Ureter (tissue), 1 donor: ENCODE data around the gene OSBPL3. TPM values are rescaled to one million over a fixed set of nuclear protein-coding genes. Genes with fewer than 3 reads are reported as not detected.
"Not testable (repeated sequence)": the region's sequence is repeated elsewhere in the genome, so short reads cannot be mapped to it uniquely, and the experiment has no call there.

Source experiments
- DNase-seq: peaks from one replicate; pipeline ENCODE4 v3.0.0-alpha.2; 2020; ENCODE audit warnings: low spot score
- total RNA-seq: library from RNA; stranded (reverse); gene quantifications from one replicate; pipeline ENCODE4 v1.2.4, GENCODE V29; 2023
- donor health status: DM: yes; HTN: yes; CAD: no.

The OSBPL3 gene
- total RNA-seq, 1 donor from 2014 or later = 49.7 TPM

DNA sequence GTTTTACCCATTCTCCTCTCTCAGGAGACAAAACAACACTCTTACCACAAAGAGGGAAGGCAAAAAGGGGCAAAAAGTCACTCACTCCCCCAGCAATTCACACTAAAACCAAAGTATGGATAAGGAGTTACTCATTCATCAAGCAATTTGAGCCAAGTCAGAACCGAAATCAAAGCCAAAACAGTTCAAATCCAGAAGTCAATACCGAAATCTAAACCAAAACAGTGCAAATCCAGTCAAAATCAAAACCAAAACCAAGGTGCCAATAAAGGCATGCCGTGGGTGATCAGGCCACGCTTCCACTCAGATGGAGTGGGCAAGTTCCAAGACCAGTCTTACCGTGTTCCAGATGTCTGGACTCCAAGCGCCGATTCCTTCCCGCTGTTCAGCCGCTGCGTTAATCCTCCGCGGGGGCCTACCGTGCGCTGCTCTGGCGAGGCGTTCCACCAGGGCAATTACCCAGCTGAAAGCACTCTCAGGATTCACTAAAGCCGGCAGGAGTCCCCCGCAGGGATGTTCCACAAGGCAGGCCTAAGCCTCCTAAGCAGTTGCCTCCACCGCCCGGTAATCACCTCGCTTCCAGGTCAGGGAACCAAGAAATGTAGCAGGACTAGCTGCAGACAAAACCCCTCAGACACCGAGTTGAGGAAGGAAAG is 185.1 kb downstream of the OSBPL3 start:
- not testable (repeated sequence) for DNase-seq

DNA sequence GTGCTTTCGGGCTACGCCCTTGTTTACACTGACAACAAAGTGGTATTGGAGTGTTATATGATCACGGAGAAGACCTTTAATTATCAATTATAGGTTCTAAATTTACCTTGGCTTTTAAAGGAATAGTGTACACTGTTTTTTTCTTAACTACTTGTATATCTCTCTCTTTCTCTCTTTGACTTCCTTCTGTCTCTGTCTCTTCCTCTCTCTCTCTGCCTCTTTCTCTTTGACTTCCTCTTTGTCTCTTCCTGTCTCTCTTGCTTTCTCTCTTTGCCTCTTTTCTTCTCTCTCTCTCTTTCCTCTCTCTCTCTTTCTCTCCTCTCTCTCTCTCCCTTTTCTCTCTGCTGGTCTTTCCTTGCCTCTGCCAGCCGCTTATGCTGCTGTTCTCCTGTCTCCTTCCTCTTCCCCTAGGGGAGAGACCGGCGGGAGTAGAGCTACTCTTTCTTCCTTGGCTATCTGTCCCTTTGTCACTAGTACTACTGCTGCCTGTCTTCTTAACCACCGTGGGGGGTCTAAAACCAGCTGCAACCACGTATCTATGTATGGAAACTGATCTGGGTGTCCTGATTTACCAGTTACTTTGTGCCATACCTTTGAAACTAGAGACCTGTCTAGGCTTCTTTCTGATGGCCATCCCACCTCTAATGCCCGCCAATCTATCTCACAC is 185.9 kb downstream of the OSBPL3 start:
- no peak for DNase-seq

DNA sequence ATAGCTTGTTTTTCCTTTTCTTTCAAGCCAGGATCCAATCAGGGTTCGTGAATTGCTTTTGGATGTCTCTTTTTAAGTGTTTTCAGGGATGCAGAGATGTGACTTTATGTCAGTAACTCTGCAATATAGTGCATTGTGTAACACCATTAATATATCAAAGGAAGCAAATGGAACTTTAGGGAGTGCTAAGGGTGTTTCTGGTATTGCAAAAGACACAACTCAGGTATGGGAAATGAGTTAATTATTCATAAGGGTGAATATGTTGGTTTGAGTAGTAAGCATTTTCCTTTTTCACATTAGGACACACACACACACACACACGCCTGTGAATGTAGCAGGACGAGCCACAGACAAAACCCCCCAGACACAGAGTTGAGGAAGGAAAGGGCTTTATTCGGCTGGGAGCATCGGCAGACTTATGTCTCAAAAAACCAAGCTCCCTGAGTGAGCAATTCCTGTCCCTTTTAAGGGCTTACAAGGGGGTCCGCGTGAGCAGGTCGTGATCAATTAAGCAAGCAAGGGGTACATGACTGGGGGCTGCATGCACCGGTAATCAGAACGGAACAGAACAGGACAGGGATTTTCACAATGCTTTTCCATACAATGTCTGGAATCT is 190.9 kb downstream of the OSBPL3 start:
- no peak for DNase-seq

DNA sequence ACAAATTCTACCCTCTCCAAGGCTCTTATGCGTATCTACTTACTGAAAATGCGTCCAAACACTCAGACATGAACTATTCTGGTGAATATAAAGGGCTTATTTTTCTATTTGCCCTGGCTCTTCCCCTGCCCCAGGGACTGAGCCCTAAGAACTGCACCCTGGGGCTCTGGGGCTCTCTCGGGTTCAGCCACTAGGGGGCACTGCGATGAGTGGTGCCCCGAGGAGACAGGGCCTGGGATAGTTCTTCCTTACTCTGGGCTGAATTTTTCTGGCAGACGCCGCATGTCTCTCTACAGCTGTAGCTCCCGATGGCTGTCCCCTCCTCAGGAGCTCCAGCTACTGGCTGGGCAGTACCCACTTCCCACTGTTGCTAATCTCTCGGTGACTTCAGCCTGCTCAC is 191.9 kb downstream of the OSBPL3 start:
- no peak for DNase-seq

DNA sequence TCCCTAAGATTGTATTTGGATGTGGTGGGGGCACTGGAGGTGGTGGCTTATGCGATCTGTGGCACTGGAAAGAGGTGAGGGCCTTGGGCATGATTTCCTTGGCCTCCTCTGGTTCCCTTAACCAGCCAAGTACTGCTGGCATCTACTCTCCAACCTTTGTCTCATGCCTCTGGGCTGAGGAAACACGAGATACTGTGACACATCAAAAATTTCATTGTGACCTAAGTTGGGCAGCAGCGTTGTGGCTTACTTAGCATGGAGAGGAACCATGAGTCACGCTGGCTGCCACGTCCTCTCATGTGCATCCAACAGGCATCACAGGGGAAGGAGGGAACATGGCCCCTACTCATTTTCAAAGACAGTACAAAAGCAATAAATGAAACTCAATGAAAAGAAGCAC is 193.0 kb downstream of the OSBPL3 start:
- no peak for DNase-seq

DNA sequence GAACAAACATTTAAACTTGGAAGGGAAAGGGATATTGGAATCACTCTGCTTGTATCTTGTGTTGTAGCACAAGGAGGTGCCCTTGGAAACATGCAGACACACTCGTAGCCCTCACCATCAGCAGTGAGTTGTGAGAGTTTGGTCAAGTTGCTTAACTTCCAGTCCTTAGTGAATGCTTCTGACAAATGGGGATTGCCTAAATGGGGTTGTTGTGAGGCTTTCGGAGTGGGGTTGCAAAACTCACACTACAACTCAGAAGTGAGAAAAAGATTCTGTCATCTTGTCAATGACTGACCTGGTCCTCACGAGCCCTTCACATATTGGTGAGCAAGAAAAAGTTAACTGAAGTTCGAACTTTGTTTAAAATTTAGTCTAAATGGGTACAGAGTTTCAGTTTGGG is 193.7 kb downstream of the OSBPL3 start:
- no peak for DNase-seq

DNA sequence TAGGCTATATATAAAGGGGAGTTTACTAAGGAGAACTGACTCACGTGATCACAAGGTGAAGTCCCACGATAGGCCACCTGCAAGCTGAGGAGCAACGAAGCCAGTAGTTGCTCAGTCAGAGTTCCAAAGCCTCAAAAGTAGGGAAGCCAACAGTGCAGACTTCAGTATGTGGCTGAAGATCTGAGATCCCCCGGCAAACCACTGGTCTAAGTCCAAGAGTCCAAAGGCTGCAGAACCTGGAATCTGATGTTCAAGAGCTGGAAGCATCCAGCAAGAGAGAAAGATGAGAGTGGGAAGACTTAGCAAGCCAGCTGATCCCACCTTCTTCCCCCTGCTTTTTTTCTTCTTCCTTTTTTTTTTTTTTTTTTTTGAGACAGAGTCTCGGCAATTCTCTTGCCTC is 195.7 kb downstream of the OSBPL3 start:
- no peak for DNase-seq

DNA sequence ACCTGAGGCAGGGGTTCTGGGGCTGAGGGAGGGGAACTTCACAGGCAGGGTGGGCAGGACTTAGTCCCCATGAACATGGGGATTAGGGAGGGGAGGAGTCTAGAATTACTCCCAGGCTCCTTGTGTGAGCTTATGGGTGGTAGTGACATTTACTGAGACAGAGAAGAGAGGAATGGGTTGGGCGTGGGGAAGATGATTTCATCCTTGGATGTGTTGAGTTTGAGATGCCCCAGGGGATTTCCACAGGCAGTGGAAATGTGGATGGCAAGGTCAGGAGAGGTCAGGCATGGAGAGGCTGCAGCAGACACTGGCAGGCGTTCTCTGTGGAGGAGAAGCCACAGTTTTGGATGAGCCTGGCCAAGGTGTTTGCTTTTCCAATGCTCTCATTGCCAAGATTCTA is 196.3 kb downstream of the OSBPL3 start:
- no peak for DNase-seq

DNA sequence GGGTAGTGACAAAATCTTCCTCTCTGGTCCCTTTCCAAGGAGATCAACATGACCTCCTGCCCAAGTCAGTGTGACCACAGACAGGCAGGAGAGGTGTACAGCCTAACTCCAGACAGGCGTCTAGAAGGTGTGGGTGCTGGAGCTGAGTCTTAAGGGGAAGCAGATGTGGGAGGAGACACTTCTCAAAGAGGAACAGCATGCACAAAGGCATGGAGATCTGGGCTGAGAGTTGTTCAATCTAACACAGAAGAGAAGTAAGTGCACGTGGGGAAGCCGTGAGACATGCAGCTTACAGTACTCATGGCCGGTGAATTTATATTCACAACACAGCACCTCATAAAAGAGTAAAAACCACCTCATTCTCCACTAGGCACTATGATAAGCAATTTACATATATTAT is 198.9 kb downstream of the OSBPL3 start:
- DNase-seq = no peak

DNA sequence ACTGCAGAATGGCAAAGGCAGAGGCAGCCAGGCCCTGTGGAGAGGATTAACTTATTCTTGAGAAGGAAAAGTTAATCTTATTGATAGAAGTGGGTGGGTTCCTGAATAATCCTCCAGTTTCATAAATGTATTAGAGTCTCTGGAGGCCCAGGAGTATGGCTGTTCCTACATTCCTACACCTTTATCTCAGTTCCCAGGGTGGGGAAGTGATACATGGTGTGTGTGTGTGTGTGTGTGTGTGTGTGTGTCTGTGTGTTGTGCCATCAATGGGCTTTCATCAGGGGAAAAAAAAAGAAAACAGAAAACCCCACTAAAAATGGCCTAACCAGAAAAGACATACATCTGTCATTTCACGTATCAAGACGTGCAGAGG is 200.7 kb downstream of the OSBPL3 start:
- DNase-seq = no peak

DNA sequence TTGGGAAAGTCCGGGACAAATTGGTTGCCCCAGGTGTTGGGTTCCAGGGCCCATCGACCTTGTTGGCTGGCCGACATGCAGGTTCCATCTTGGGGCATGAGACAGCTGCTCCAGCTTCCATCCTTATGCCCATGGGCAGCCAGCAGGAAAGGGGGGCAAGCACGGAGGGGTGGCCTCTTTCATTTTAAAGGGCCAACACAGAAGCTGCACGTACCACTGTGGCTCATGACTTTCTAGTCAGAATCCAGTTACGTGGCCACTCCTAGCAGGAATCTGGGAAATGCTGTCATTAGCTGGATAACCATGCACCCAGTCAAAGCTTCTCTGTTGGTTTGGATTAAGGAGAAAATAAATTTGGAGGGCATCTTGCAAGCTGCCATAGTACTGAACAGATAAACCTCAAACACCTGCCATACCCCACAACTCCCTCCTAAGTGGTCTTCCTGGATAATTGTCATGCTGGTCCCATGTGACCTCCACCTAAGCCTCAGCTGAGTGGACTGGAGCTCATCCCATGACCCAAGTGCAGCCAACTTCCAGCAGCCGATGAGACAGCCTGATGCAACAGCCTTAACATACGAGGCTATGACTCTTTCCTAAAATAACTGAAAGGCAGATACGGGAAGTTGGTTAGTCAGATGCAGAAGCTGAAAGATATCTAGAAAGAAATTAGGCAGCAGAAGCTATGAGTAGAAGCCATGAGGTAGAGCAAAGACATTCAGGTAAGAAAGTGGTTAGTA is 201.3 kb downstream of the OSBPL3 start:
- DNase-seq = no peak

DNA sequence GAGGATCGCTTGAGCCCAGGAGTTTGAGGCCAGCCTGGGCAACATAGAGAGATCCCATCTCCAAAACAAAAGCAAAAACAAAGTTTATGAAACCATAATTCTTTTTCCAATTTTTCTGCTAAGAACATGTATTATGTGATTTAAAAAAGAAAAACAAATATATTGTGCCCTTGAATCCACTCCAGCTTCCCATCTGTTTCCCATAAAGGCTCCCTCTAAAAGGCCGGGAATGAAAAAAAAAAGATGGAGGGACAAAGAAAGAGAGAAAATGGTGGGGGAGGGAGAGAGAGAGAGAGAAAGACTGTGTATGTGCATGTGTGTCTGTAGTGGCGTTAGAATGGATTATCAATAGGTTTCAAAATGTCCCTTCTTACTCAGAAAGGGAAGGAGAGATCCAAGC is 202.2 kb downstream of the OSBPL3 start:
- DNase-seq = no peak

DNA sequence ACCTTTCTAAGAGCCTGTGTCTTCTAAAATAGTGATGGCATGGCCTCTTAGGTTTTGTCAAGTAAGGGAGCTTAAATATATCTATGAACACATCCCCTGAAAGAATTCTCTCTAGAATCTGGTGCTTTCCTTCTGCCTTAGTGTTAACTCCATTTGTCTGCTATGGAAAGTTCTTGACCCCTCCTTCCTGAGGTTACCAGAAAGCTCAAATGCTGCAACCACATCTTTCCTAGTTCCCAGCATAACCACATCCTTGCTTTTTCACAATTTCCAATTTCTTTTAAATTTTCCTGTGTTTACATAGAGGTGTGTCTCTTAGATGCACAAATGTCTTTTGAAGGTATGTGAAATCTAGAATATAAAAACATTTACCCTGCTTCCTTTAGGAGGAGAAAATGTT is 206.3 kb downstream of the OSBPL3 start:
- no peak for DNase-seq

DNA sequence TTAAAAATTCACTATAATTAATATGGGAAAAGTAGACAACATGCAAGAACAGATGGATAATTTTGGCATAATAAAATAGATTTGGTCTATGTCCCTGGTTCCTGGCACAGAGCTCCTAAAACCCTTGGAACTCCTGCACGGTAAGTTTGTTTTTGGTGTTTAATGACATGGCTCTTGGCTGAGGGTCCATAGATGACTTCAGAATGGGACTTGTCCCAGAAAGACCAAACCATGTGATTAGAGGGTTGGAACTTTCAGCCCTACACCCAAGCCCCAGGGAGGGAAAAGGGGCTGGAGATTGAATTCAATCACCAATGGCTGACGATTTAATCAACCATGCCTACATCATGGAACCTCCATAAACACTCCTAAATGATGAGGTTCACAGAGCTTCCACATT is 210.1 kb downstream of the OSBPL3 start:
- DNase-seq = no peak

DNA sequence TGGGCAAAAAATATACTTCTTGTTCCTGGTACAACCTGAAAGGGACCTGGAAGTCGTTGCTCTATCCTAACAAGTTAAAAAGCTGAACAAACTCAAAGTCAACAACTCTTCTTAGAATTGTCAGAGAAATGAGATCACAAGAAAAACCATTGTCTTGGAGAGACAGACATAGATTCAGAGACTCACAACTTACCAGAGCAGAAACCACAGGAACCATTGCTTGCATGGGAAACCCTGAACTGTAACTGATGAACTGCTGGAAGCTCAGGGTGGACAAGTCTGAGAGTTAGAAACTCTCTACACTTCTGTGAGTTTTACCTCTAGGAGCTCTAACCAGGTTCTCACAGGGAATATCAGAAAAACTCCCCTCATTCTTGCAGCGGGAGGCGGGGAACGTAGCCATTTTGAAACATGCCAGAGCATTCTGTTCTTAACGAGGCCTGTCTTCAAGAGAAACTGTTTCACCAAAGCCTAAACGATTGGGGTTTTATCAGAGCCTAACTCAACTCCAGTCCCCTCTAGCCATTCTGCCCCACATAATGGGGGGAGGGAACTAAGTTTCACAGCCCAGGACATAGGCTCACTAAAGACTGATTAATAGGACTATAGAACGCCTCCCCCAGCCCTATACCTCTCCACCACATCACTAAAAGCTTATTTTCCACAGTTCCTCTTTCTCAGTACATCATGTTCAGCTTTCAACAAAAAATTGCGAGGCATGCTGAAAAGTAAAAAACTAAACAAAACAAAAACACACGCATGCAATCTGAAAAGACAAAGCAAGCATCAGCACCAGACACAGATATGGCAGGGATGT is 210.8 kb downstream of the OSBPL3 start:
- no peak for DNase-seq

DNA sequence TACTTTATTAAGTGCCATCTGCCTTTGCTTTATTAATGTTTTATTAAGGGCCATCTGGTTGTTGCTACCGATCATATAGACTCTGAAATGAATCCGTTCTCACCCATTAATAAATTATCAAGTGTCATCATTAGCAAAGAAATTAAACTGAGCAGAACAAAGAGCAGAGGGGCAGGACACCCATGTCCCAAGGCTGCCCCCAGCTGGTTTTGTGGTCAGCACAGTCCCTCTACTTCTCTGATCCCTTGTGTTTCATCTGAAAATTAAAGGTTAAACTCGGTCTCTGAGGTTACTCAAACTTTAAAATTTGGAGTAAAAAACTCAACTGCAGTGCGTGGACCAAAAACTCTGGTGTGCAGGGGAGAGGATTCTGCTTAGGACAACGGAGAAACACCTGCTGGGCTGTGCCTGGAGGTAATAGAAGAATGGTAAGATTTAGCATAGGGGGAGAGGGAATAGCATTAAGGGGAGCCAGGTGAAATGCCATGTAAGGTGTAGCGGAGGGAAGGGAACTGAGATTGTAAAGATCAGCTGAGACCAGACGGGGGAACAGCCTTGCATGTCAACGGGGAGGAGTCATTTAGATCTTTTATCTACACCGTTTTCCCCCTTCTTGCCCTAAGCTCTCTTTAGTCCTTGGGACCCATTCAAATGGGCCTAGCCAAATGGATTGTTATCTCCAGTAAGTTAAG is 212.0 kb downstream of the OSBPL3 start:
- no peak for DNase-seq

DNA sequence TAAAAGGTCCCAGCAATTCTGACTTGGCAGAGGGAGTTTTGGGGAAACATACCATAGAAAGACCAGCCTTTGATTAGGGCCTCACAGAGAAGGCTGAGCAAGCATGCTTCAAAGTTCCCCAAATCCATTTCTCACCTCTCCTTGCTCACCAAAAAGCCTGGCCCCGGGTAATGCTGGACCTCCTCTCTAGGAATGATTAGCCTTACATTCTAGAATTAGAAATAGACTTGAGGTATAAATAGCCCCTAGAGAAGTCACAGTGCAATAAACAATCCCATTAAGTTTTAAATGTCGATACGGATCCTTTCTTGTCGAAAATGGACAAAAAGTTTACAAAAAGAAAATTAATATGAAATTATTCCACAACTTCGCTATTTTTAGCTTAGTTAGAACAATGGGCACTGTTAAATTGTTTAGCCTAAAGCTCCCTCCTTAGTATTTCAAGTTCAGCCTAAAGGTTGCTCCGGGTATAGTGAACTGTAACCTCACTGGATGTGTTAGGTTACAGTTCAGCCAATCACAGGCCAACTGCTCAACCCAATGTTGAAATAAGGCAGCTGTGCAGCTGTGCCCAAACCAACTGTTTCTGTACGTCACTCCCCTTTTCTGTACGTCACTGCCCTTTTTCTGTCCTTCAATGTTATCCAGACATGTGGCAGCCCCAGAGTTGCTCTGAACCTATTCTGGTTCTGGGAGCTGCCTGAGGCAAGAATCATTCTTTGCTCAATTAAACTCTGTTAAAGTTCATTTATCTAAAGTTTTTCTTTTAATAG is 214.8 kb downstream of the OSBPL3 start:
- no peak for DNase-seq

DNA sequence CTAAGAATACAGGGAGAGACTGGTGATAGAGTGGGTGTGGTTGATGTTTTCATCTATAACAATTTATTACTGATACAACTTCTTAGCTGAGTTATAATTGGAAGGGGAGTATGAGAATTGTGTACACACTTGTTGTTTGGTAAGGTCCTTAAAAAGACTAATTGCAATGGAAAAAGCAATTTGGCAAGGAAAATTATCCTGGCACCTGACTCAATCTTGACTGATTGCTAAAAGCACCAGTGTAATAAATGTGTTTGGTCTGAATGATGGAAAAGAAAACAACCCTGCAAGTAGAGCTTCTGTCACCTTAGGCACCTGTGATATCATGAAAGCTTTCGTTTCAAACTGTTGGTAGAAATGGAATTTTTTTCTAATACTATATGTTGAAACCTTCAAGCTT is 216.0 kb downstream of the OSBPL3 start:
- DNase-seq = no peak

DNA sequence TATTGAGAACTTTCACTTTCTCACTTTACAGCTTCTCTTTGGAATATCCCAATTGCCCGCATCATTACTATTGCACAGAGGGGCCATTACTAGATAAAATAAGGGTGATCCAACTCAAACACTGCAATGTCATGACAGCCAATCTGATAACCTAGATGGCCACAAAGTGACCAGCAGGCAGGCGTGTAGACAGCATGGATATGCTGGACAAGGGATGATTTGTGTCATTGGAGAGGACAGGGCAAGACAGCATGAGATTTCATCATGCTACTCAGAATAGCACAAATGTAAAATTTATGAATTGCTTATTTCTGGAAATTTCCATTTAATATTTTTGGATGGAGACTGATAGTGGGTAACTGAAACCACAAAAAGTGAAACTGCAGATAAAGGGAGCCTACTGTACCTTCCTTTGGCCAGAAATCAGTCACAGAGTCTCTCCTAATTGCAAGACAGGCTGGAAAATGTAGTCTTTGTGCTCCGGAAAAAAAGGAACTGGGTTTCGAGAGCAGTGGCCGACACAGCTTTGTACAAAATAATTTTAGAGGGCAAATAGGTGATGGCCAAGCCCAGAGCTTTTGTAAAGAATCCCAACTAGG is 216.6 kb downstream of the OSBPL3 start:
- DNase-seq = no peak

DNA sequence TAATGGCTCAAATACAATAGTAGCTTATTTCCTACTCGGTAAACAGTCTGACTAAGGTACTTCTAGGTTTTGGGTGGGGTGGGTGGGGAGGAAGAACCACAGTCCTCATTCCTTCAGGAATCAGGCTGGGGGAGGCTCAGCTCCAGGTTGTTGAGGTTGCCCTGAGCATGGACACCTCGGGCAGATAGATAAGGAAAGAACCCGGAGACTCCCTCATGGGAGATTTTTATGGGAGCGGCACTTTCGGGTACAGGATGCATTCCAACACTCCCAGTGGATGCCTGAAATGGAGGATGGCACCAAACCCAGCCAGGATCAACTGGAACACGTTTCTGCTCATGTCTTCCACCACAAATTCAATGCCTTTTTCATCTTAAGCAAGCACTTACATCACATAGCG is 217.2 kb downstream of the OSBPL3 start:
- no peak for DNase-seq
